ENCODE results near the gene AMH. TPM values are rescaled to one million over a fixed set of nuclear protein-coding genes. Genes with fewer than 3 reads are reported as not detected.

Gene AMH
- total and polyA plus RNA-seq, 2 of the 13 experiments (the other 11 are each of a cell fraction or from before 2014, with no cell fraction given) = 0.03 to 0.18 TPM

DNA sequence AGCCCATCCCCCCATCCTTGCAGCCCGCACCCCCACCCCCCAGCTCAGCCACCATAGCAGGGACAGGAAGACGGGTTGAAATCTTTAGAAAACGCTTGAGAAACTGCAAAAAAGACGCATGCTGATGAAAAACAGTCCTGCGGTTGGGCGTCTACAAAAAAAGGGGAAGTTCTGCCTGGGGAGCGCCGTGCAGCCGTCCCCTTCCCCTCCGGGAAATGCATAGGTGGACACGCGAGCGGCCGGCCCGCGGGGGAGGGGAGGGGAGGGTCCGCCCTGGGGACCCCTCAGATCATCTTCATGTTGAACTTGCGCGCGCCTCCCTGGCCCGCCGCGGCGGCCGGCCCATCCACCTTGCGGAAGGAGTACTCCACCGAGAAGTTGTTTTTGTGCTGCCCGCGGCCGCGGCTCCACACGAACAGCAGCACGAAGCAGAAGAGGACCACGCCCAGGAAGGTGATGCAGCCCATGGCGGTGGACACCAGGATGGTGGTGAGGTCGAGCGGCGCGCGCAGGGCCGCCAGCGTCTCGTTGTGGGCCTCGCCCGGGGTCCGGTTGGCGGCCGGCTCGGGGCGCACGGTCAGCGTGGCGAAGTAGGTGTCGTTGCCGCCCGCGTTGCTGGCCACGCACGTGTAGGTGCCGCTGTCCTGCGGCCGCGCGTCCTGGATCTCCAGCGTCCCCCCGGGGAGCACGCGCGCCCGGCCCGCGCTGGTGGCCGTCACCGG, 40.8 kb downstream of the AMH start:
- H3K27ac ChIP-seq (ENCODE audit: extremely low read length, insufficient read depth, low read length) = no peak overlapping the region
- H3K4me3 ChIP-seq (replicated peaks in 1 of 3; ENCODE audit: insufficient read depth in 1 of 3, low read depth in 2 of 3, low read length in 3 of 3) = no peak overlapping the region; a peak in 1 of 6 replicates
- H4K20me1 ChIP-seq (ENCODE audit: insufficient read depth, low read length) = no peaks in the 10 kb centered on the region; the same call in 1 of the 2 replicates
- 22% methylated on average over 10 of the region's 74 CpGs for WGBS (ENCODE audit: low lambda C conversion rate)
- BruUV-seq (replicated peaks) = no TSS peak
- peaks cover 32 to 91% of the 10 kb centered on the region in 2 experiments for H3K27me3 ChIP-seq (ENCODE audit: control insufficient read depth in 1 of 2, insufficient read depth in 2 of 2, low read length in 2 of 2)
- ChIA-PET CTCF (ENCODE audit: low intra/inter-chr PET ratio, low total read pairs) (no interaction called here), POLR2A (no interaction called here)
- H3K9ac ChIP-seq (ENCODE audit: insufficient read depth, low read depth, low read length) = no peak overlapping the region
- intact Hi-C loops (cut with micrococcal nuclease; ENCODE audit: unreplicated experiment) = no loop called here
- no peak overlapping the region for H2AFZ ChIP-seq (ENCODE audit: low read length)
- H3K36me3 ChIP-seq (replicated peaks in 1 of 2; ENCODE audit: control insufficient read depth in 1 of 2, insufficient read depth in 2 of 2, low read length in 2 of 2) = no peaks in the 10 kb centered on the region
- H3K4me2 ChIP-seq (ENCODE audit: low read depth, low read length) = no peak overlapping the region
- H3K4me1 ChIP-seq (ENCODE audit: insufficient read depth, low read length) = peaks cover 46% of the 10 kb centered on the region
- no peaks in the 10 kb centered on the region for H3K79me2 ChIP-seq (ENCODE audit: insufficient read depth, low read length)
- no peaks in the 10 kb centered on the region for H3K9me3 ChIP-seq (ENCODE audit: low read length)
- ATAC-seq (no peak), DNase-seq (ENCODE audit: low spot score) (no peak), FAIRE-seq (no peak)
- in situ Hi-C loops (cut with HindIII; ENCODE audit: extremely low pct_ligation_motif_present, low pct_unique_long_range_greater_than_20kb) = no loop called here
- TF ChIP-seq IRX3 (CRISPR knock-in tag; IDR thresholded peaks at IDR 0.05; ENCODE audit: borderline replicate concordance, low read depth) (no peak), SALL2 (CRISPR knock-in tag; IDR thresholded peaks at IDR 0.05) (no peak), PBX2 (CRISPR knock-in tag; IDR thresholded peaks at IDR 0.05) (no peak), KDM1A (CRISPR knock-in tag; IDR thresholded peaks at IDR 0.05) (no peak), AFF4 (CRISPR knock-in tag; IDR thresholded peaks at IDR 0.05) (no peak), ARID4A (CRISPR knock-in tag; IDR thresholded peaks at IDR 0.05; ENCODE audit: borderline replicate concordance) (no peak), ZNF572 (CRISPR knock-in tag; IDR thresholded peaks at IDR 0.05) (no peak), ZNF280B (CRISPR knock-in tag; IDR thresholded peaks at IDR 0.05; ENCODE audit: borderline replicate concordance) (no peak), ZNF569 (CRISPR knock-in tag; IDR thresholded peaks at IDR 0.05; ENCODE audit: borderline replicate concordance) (no peak), SRSF4 (IDR thresholded peaks at IDR 0.05; ENCODE audit: low read depth, low read length, poor library complexity, severe bottlenecking) (no peak)
- TF ChIP-seq, protein P1, sequence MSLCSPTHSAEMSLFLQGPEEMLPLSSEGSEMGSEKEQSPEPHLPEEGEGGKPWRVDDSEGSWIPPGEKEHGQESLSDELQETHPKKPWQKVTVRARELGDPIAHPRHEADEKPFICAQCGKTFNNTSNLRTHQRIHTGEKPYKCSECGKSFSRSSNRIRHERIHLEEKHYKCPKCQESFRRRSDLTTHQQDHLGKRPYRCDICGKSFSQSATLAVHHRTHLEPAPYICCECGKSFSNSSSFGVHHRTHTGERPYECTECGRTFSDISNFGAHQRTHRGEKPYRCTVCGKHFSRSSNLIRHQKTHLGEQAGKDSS (CRISPR knock-in tag; IDR thresholded peaks at IDR 0.05; ENCODE audit: borderline replicate concordance, low read depth) = no peak

Data from HepG2 (cell line).